HL-60/S4 treated with phorbol 12-myristate 13-acetate at 8.2 ng/mL for 4 days and 3 days (cell line): ENCODE measurements around the gene TIMM8A.

ENCODE experiments used
- in situ Hi-C: fragments of 300-500 bp; cut with MboI; formaldehyde crosslinking; loops from 2 replicates; pipeline ENCODE4 v1.15.0; 2022; ENCODE audit warnings: low sequenced_read_pairs

Gene TIMM8A, protein sequence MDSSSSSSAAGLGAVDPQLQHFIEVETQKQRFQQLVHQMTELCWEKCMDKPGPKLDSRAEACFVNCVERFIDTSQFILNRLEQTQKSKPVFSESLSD

DNA sequence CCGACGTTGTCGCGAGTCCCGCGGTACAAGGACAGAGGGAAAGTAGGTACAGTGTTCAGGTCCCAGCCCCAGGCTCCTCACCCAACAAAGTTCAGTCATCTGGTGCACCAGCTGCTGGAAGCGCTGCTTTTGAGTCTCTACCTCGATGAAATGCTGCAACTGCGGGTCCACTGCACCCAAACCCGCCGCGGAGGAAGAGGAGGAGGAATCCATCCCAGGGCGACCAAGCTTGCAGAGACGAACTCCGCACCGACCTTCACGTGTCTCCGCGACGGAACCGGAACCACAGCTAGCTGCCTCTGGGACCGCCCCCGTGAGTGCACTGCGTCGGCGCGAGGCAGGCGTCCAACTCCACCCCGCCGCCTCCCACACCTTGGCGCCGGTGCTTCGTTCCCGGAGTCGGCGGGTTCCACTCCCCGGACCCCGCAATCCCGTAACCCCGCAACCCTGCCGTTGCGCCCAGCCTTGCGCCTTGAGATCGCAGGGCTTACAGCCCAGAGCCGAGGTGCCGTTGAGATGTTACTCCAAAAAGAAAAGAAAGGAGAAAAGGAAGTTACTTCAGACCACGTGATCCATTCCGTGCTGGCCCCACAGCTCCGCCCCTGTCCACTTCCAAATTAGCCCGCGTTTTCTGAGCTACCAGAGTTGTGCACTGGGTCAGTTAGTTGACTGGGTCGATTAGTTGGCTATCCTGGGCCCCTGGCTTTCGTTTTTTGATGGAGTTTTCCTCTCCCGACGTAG is at the start of gene TIMM8A:
TIMM8A (minus strand) TSS at position 291 of the 741 bp plus-strand sequence; CDS start at position 213, 78 bp downstream.
- in situ Hi-C loops: no loop called here

DNA sequence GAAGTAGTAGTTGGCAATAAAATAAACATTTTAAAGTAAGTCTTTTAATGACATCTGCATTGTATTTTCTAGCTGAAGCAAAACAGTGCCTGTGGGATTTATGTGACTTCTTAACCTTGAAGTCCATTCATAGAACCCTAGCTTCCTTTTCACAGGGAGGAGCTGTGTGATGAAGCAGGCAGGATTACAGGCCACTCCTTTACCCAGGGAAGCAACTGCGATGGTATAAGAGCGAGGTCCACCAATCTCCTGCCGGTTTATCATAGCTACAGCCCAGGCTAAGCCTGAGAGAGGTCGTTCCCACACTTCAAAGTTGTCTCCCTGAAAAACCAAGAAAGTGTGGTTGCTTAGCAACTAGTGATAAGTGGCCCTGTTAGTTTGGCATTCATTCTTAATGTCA is 49.2 kb upstream of the TIMM8A start:
- in situ Hi-C loops: no loop called here

DNA sequence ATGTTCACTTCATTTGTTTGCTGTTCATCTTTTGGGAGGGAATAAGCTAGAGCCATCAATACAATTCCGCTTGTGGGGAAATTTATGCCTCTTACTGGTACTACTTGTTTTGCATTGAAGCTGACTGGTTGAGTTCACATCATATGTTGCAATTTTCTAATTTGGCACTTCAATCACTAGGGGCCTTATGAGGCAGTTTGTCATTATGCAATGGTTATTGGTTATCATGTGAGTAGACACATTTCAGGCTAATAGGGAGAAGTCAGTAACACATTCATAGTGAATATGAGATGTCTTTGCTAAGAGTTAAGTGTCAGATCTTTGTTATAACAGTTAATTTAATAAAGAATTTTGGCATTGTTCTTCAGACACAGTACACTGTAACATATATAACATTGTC is 47.2 kb upstream of the TIMM8A start:
- in situ Hi-C loops: no loop called here

DNA sequence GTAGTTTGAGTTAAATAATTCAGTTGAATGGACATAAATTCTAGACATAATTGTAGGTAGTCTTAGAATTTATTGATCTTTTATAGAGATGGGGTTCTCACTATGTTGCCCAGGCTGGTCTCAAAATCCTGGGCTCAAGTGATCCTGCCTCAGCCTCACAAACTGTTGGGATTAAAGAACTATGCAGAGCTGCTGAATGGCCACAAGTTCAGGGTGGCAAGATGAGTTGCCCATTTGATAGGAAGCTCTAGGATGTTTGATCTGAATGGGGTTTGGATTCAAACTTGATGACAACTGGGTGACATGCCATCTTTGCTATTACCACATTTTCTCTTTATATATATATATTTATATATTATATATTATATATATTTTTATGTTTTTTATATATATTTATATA is 45.8 kb upstream of the TIMM8A start:
- in situ Hi-C loops: no loop called here

DNA sequence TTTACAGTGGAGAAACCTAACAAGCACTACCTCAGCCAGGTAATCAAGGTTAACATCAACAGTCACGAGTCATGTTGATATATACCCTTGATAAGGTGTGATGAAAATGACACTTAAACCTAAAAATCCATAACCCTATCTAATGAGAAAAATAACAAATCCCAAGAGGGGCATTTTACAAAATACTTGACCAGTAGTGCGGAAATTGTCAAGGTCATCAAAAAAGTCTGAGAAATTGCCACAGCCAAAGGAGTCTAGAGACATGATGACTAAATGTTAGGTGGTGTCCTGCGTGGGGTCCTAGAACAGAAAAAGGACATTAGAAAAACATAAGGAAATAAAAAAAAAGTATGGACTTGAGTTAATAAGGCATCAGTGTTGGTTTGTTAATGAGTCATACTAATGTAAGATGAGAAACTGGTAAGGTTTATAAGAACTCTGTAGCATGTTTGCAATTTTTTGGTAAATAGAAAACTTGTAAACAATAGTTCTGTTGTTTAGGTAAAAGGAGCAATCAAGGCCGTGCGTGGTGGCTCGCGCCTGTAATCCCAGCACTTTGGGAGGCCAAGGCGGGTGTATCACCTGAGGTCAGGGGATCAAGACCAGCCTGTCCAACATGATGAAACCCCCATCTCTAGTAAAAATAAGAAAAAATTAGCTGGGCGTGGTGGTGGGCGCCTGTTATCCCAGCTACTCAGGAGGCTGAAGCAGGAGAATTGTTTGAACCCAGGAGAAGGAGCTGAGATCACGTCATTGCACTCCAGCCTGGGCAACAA is 45.2 kb upstream of the TIMM8A start:
- in situ Hi-C loops: no loop called here

DNA sequence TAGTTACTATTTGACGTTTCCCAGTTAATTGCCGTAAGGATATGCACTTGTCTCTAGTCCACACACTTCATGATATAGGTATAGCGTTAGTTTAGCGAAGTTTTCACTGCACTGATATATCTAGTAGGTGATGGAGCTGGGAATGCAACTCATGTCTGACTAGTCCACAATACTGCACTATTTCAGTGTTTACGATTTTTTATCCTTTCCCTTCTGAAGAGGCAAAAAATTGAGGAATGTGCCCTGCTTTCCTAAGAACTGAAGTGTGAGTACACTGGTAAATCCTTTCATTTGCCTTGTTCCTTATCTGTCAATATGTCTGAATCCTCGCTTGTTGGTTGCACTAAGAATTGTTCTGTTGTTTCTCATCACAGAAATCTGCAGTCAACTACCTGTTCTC is 43.3 kb upstream of the TIMM8A start:
- in situ Hi-C loops: no loop called here

DNA sequence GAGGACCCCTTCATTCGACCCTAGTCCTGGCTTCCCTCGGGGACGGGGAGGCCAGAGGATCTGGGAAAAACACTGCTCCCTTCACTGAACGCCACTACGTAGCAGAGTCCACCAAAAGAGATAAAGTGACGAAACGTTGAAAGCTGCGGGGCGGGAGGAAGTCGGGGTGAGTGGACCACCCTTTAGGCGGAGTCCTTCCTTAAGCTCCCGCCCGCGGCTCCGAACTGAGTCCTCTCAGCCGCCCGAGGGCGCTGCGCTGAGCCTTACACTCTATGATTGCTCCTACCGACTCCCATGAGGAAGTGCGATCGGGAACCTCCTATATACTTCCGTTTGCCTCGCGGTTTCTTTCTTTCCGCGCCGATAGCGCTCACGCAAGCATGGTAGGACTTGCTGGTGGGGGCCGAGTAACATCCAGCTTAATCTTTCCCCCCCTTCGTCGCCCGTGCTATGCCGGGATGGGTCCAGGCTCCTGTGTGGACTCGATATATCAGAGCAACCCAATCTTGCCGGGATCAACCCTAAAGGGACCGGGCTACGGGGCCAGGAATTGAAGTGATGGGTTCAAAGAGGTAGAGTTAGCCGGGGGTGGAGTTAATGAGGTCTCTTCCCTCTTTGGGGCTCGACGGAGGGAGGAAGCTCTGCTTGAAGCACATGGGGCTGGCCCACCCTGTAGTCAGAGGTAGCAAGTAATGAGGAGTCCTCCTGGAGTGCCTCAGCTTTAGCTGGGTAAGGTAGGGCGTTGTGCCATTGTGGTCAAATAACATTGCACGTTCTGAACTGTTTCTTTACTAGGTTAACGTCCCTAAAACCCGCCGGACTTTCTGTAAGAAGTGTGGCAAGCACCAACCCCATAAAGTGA is 42.4 kb upstream of the TIMM8A start, which contains the start of gene RPL36A:
RPL36A (plus strand) TSS at position 348 of the 862 bp plus-strand sequence; CDS start at position 381, 33 bp downstream.
- in situ Hi-C loops: no loop called here

DNA sequence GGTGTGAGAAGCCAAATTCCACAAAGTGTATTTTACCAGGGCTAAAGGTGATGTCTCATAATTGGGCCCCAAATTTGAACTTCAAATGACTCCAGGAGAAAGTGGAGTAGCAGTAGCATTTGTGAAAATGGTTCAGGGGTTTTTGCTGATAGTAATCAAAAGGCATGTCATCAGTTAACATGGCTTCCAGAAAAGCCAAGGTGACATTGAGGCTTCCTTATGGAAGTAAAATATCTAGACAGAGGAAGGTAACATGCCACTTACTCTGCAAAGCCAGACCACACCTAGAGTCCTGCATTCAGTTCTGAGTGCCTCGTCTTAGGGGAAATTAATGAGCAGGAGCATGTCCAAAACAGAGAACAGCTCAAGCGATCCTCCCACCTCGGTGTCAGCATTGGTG is 40.1 kb upstream of the TIMM8A start:
- in situ Hi-C loops: no loop called here

DNA sequence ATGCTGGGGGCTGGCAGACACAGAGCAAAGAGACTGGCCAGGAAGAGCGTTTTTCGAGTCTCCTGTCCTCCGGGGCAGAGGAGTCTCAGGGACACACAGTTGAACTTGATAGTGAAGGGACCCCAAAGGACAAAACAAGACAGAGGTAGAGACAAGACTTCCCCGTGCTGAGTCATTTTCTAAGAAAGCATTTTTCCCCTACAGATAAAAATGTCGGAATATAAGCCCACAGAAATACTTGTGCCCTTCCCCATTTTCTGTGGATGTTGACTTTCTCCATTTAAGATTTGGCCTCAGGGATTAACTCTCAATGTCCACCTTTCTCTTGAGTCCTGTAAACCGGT is 38.0 kb upstream of the TIMM8A start:
- in situ Hi-C loops: no loop called here

DNA sequence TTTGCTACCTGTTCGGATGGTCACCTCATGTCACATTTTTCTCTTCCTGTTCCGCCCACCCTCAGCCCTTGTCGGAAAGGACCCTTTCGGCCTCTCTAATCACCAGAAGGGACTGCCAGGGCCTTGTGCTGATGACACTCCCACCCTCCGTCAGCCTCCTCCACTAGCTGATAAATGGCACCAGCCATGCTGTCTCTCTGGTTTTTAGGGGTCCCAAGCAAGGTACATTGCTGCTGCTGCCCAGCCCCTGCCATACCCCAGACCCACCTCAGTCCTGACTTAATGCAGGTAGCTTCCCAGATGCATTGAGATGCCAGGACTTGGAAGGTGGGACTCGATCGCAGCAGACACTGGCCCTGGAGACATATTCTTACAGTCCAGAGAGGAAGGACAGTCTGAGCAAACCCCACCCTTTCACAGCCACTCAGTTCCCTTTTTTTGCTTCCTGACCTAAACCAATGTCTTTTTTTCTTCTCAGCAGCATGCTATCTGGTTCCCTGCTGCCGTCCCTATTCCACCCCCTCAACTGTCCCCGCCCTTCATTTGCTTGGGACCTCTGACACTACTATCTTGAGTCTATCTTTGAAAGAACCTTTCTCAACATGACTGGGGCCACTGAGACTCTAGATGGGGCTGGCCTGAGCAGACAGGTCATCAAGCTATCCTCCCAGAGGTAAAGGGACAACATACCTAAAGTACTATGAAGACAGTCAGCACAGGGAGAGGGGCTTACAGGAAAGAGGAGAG is 37.4 kb upstream of the TIMM8A start, which contains the start of gene BTK:
BTK (minus strand) TSS at position 397 of the 747 bp plus-strand sequence. CDS start 10,907 bp downstream, outside the sequence.
- in situ Hi-C loops: no loop called here

DNA sequence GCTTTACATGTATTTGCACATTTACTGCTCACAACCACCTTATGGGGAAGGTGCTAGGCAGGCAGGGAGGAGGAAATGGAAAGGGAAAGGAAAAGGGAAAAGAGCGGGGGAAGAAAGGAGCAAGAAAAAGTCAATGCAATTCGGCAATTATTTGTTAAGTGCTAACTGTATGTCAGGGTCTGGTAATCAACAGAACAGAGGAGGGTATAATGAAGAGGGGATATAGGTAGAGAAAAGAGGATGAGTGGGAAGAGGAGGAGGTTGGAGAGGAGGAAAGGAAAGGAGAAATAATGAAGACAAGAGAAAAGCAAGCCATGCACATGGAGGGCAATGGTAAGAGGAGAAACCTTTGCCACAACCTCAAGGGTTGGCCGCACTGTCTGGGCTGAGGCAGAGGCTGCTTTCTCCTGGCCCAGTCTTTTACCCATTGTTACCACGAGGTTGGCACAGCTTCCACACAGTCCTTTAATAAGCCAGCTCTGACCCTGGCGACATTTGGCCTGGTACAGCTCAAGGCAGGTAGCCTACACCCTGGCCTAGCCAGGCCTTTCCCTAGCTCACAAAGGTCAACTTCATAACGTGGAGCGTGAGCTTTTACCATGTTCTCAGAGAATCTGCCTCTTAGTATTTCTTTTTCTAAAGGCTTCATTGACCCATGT is 36.6 kb upstream of the TIMM8A start:
- in situ Hi-C loops: no loop called here

DNA sequence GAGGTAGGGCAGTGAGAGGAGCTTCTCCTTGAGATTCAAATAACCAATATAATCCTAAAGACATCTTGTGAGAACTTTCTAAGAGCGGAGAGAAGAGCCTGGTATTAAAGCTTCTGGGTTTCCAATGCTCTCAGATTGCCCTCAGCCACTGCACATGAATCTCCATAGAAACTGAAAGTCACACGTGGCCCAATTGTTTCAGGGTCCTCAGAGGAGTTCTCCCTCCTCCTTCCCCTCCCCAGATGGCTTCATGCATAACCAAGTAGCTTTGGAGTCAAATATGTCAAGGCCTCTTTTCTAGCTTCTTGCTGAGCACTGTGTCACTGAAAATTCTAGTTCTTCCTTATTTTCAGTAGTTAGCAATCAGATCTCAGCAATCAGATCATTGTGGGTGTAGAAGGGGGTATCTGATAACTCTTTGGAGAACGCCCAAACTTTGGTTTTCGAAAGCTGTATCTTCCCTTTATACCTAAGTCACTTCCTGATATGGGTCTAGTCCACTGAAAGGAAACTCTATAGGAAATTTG is 35.2 kb upstream of the TIMM8A start:
- in situ Hi-C loops: no loop called here

DNA sequence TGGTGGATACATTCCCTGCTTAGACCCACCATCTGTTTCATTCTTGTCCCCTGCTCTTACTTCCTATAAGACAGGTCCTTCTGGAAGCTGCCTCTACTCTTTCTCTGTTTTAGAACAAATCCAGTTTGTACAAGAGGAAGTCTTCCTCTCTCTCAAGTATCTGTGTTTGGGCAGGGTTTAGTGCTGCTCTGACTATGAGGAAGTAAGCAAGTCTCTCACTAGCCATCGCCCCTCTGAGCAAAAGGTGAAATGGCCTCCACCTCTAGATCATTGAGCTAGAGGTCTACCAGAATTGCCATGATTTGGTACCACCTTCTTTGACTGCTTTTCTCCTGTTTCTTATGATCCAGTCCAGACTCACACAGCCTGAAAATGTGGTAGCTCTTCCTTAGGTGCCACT is 29.0 kb upstream of the TIMM8A start:
- in situ Hi-C loops: no loop called here

DNA sequence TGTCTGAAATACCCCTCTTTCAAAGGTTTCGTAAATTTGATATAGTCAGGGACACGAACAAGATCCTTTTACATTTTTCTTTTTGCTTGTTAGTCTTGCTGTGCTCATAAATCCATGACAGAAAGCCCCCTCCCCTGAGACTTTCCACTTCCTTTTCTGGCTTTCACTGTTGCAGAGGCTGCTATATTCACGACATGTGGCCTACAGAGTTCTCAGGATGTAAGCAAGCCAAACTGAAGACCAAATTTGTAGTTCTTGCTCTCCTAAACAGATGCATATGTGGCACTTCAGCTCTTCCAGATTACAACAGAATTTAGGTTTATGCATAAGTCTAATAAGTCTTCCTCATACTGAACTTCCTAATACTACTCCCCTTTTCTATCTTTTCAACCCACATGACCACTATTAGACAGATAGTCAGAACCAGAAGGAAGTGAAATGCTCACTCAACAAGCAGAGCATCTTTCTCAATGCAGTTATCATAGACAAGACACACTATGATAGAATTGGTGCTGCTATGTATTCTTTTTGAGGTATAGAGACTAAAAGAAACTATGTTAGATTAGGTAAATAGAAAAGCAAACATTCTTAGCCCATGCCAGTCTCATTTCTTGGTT is 22.5 kb upstream of the TIMM8A start:
- in situ Hi-C loops: no loop called here

DNA sequence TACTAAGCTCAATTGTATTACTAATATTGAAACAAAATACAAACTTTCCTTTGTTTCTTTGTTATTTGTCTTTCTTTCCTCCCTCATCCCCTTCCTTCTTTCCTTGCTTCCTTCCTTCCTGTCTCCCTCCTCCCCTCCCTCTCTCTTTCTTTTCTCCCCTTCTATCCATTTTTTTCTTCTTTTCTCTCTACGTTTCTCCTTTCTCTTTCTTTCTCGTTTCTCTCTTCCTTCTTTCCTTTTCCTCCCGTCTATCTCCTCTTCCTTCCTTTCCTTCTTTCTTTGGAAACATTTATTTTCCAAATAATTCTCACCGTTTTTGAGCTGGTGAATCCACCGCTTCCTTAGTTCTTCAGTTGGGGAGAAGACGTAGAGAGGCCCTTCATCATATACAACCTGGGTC is 21.1 kb upstream of the TIMM8A start:
- in situ Hi-C loops: no loop called here

DNA sequence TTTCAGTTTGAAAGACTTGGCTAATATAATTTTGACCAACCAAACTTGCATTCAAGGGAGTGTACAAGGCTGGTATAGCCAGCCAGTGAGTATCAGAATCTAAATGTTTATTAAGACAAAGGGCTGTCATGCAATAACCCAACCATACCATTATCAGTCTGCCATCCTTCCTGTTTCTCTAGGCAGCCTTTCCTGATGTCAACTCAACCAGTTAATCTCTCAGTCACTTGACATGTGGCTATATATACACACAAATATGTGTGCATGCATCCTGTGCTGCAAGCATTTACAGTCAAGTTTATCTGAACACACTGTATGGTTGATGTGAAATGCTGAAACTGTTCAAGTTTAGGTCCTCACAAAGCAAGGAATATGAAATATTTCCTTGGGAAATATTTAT is 20.3 kb upstream of the TIMM8A start:
- in situ Hi-C loops: no loop called here

DNA sequence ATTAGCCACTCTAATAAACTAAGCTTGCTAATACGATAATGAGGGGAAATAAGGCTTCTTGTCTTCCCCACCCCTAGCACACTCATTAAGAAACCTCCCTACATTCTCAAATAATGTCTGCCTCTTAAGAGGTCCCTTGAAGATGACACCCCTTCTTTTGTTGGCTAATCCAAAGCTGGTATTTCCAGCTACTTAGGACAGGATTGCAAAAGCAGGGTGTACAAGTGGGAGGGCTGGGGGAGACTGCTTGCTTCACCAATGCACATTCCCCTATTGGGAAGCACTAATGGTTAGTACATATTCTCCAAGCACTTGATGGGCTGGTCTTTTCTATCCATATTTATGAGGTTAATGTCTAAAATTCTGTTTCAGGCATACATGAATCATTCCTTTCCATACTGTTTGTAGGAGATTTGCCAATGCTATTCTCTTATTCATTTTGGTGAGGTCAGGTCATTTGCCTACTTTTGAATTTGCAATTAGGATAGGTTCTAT is 16.8 kb upstream of the TIMM8A start:
- in situ Hi-C loops: no loop called here

DNA sequence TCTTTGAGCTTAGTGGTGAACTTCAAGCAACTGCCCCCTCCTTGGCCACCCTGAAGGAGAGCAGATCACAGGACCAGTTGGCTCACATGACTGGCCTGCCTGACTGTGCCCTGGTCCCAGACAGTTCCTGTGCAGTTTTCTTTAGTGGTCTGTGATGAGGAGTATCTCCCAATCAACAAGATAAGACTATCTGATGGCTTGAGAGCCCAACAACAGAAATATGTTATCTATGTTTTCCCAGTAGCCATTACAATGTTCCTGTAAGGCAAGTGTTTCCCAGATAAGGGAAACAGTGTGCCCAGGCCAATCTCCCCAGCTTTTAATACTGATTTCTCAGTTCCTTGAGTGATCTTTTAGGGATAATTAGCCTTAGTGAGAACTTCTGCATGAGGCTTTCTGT is 14.2 kb upstream of the TIMM8A start:
- in situ Hi-C loops: no loop called here

DNA sequence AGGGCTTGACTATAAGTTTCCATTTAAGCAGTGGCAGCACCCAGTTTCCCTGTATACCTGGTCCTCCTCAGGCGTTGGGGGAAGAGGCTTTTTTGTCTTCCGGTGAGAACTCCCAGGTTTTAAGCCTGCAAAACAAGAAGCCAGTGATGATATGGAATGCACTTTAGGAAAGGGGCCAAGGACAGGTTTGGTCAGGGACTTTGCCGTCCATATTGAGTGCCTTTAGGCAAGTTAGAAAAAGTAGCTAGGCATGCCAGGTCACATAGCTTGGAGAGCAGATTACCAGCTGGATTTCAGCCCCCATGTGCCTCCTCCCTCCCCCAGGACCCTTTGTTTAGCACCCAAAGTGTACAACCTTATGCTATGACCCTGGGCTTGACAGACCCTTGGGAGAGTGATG is 13.6 kb upstream of the TIMM8A start:
- in situ Hi-C loops: no loop called here
